GM12865 (cell line): ENCODE measurements around the gene SASH3.

Source experiments
- DNase-seq: peaks from one replicate; pipeline ENCODE4 v3.0.0; 2010; ENCODE audit warnings: low read depth
- H3K4me3 ChIP-seq: 2 replicates; pipeline ENCODE4 v1.5.1; 2011; ENCODE audit warnings: mild to moderate bottlenecking, low read depth, low read length, control low read depth
- TF ChIP-seq, protein P1 (sequence below): IDR thresholded peaks from 2 replicates; pipeline ENCODE4 v1.5.1; 2011; ENCODE audit warnings: low read length, control low read depth, low read depth, inconsistent platforms; ENCODE audit not compliant: insufficient read depth; ENCODE audit errors: missing control alignments

SASH3 gene

DNA sequence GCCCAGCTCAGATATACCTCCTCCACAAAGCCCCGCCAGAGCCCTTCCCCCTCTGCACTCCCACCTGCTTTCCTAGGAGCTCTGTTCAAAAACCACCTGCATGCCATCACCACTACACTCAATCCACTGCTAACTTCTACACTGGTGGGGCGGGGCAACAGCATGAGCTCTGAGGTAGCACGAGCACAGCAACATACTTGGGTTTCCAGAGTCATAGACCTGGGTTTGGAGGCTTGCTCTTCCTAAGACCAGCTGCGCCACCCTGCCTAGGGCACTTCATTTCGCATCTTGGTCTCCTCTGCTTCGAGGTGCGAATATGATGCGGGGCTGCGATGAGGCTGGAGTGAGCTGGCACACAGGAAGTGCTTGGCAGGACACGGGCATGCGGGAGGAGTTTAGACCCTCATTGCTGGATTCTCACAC lies 3.6 kb downstream of the SASH3 start:
- no peak for DNase-seq
- H3K4me3 ChIP-seq: peak overlapping the region; percentile 74
- TF ChIP-seq, protein P1, sequence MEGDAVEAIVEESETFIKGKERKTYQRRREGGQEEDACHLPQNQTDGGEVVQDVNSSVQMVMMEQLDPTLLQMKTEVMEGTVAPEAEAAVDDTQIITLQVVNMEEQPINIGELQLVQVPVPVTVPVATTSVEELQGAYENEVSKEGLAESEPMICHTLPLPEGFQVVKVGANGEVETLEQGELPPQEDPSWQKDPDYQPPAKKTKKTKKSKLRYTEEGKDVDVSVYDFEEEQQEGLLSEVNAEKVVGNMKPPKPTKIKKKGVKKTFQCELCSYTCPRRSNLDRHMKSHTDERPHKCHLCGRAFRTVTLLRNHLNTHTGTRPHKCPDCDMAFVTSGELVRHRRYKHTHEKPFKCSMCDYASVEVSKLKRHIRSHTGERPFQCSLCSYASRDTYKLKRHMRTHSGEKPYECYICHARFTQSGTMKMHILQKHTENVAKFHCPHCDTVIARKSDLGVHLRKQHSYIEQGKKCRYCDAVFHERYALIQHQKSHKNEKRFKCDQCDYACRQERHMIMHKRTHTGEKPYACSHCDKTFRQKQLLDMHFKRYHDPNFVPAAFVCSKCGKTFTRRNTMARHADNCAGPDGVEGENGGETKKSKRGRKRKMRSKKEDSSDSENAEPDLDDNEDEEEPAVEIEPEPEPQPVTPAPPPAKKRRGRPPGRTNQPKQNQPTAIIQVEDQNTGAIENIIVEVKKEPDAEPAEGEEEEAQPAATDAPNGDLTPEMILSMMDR: no peak

DNA sequence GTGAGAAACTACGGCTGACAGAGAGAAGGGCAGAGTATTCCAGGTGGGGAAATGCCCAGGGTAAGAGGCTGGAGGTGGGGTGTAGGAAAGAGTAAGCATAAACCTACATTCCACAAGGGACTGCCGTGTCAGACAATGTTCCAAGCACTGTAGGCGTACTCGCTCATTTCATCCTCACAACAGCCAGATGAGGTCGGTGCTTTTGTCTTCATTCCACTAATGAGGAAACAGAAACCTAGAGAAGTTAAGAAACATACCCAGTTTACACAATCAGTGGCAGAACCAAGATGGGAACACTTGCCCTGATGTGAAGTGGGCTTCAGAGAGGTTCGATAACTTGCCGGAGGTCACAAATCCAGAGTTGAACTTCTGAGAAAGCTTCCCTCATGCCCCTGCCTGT lies 4.6 kb downstream of the SASH3 start:
- H3K4me3 ChIP-seq: peak overlapping the region; percentile 74
- DNase-seq: no peak
- TF ChIP-seq, protein P1: no peak

GRCh38 chrX:129785160-129785947 lies 5.6 kb downstream of the SASH3 start:
- peak; percentile 43 for DNase-seq
- H3K4me3 ChIP-seq: peak overlapping the region; percentile 52
- TF ChIP-seq, protein P1: no peak

DNA sequence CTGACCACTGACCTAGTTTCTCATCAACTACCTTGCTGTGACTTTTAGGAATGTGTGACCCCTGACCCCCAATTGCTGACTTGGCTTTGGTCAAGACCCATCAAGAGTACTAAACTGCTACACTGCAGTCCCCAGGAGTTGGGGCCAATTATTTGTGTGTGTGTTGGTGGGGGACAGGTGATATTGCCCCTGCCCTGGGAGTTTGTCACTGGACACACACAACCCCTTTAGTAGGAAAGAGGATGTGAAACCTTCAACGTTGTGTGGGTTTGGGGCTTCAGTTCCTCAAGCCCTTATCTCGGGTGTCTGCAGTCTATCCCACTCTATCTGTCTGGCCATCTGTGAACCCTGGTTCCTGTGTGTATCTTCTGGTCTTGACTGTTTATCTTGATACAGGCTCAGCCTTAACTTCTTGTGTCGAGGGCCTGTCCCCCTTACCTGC lies 6.5 kb downstream of the SASH3 start:
- peak; percentile 84 for DNase-seq
- peak overlapping the region; percentile 32 for H3K4me3 ChIP-seq
- TF ChIP-seq, protein P1: no peak

DNA sequence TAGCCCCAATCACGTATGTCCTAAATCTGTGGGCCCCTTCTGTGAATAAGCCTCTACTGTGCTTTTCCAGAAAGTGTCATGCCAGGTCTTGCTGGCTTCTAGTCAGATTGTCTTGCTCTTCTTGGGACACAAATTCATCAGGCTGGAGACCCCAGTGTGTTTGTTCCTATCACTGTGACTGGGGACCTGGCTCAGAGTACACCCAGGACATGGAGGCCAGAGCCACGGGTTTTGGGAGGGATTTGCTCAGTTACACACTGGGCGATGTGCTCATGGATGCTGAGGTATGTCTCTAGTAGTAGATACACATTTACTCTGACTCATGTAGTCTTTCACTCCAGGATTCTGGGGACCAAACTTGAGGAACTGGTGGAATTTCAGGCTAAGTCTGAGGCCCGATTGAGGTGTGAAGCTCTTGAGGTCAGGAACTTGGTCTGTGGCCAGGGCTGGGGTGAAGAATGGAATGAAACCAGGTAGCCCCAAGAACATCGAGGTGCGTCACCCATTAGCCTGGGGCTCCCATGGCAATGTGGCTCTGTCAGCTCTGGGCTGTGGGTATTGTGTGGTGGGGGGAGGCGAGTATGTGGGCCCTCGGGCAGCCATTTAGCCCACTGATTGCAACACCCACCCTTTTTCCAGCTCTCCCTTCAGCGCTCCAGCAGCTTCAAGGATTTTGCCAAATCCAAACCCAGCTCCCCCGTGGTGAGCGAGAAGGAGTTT lies 7.7 kb downstream of the SASH3 start:
- no peak overlapping the region for H3K4me3 ChIP-seq
- TF ChIP-seq, protein P1: no peak
- no peak for DNase-seq

- no peak for DNase-seq
- TF ChIP-seq, protein P1: no peak
- no peak overlapping the region for H3K4me3 ChIP-seq
These were observed 8.8 kb downstream of the SASH3 start for GRCh38 chrX:129788527-129788926.
